ENCODE measurements around the gene TMTC1. TPM values are rescaled to one million over a fixed set of nuclear protein-coding genes. Genes with fewer than 3 reads are reported as not detected.

Gene TMTC1
- total and polyA plus RNA-seq, 9 of the 15 experiments (the other 6 are each of a cell fraction or from before 2014, with no cell fraction given) = under 0.01 to 0.18 (median 0.06) TPM; not detected in 2

DNA sequence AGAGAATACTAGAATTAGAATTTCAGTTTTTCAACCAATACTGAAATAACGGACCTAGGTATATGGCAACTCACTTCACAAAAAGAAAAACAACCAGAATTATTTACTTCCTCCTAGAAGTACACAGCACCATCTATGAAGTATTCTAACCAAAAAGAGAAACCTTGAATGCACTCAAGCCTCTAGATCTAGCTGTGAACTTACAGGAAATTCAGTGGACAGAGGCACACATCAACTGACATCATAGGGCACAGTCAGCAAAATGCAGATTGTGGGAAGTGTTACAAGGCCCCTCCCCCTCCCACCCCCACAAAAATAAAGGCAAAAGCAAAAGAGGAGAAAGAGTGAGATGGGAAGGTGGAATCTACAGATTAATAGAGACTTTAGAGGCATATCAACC, 102.4 kb downstream of the TMTC1 start:
- 0% methylated on average over 1 of the region's 1 CpG for WGBS (ENCODE audit: insufficient coverage, low coverage, missing lambda C conversion rate)
- in situ Hi-C loops (cut with MboI) = no loop called here
- Histone ChIP-seq H3K27ac (ENCODE audit: extremely low read depth, low read depth, low read length) (no peak overlapping the region), H3K4me3 (no peak overlapping the region), H3K4me2 (ENCODE audit: insufficient read depth, low read length) (no peak overlapping the region), H3K4me1 (replicated peaks in 1 of 2; ENCODE audit: control insufficient read depth in 2 of 2, insufficient read depth in 2 of 2, low read length in 2 of 2) (no peaks in the 10 kb centered on the region), H3K36me3 (ENCODE audit: control insufficient read depth, insufficient read depth, low read length) (no peaks in the 10 kb centered on the region), H3K9ac (ENCODE audit: insufficient read depth in 1 of 2, low read depth in 2 of 2, low read length in 2 of 2) (no peak overlapping the region), H2AFZ (ENCODE audit: low read depth, low read length) (no peak overlapping the region), H3K9me3 (replicated peaks; ENCODE audit: control insufficient read depth, insufficient read depth, low read depth, low read length) (no peaks in the 10 kb centered on the region), H3K79me2 (ENCODE audit: control insufficient read depth, insufficient read depth, low read length) (no peaks in the 10 kb centered on the region), H3K9me1 (ENCODE audit: control insufficient read depth, insufficient read depth, low read length) (no peaks in the 10 kb centered on the region), H3K27me3 (ENCODE audit: control insufficient read depth in 2 of 2, insufficient read depth in 2 of 2, low read length in 2 of 2) (no peaks in the 10 kb centered on the region), H4K20me1 (replicated peaks; ENCODE audit: control insufficient read depth, insufficient read depth, low read length) (no peaks in the 10 kb centered on the region)
- intact Hi-C loops (cut with micrococcal nuclease) = no loop called here
- ATAC-seq (no peak), FAIRE-seq (no peak), DNase-seq (ENCODE audit: extremely low read depth in 1 of 4, low spot score in 3 of 4) (peak in 1 of 4 experiments; percentile 2)
- CTCF ChIA-PET (ENCODE audit: low intra/inter-chr PET ratio) = no interaction called here
- BruUV-seq (replicated peaks) = no TSS peak
- POLR2A ChIA-PET = no interaction called here
- TF ChIP-seq C11orf30 (IDR thresholded peaks at IDR 0.05; ENCODE audit: low read depth) = peak; percentile 36; the same call in 1 of the 2 replicates
- TF ChIP-seq ZNF316 (IDR thresholded peaks at IDR 0.05) = peak; percentile 43; the same call in 1 of the 2 replicates
- TF ChIP-seq SRF (CRISPR knock-in tag; IDR thresholded peaks at IDR 0.05) = no peak

DNA sequence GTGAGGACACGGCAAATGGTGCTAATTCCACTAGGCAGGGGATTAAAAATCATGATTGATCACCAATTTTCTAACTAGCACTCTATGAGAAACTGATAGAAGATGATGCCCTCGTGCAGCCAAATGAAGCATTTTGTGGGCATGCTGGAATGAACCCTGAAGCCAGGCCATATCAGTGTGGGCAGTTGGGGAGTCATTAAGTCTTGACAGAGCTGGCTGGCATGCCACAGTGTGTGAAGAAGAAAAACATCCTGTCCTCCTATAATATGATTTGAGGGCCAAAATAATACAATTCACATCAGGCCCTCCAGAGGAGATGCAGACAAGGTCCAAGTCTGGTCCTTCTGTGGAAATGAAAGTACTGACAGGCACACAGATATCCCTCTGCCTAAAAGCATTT, 107.1 kb downstream of the TMTC1 start:
- Histone ChIP-seq H3K4me3 (no peak overlapping the region), H2AFZ (ENCODE audit: low read depth, low read length) (no peak overlapping the region), H4K20me1 (replicated peaks; ENCODE audit: control insufficient read depth, insufficient read depth, low read length) (no peaks in the 10 kb centered on the region), H3K36me3 (ENCODE audit: control insufficient read depth, insufficient read depth, low read length) (no peaks in the 10 kb centered on the region), H3K27ac (ENCODE audit: extremely low read depth, low read depth, low read length) (no peak overlapping the region), H3K4me2 (ENCODE audit: insufficient read depth, low read length) (no peak overlapping the region), H3K9me3 (replicated peaks; ENCODE audit: control insufficient read depth, insufficient read depth, low read depth, low read length) (no peaks in the 10 kb centered on the region), H3K27me3 (ENCODE audit: control insufficient read depth in 2 of 2, insufficient read depth in 2 of 2, low read length in 2 of 2) (no peaks in the 10 kb centered on the region), H3K4me1 (replicated peaks in 1 of 2; ENCODE audit: control insufficient read depth in 2 of 2, insufficient read depth in 2 of 2, low read length in 2 of 2) (no peaks in the 10 kb centered on the region), H3K9me1 (ENCODE audit: control insufficient read depth, insufficient read depth, low read length) (no peaks in the 10 kb centered on the region), H3K79me2 (ENCODE audit: control insufficient read depth, insufficient read depth, low read length) (no peaks in the 10 kb centered on the region), H3K9ac (ENCODE audit: insufficient read depth in 1 of 2, low read depth in 2 of 2, low read length in 2 of 2) (no peak overlapping the region)
- FAIRE-seq (no peak), ATAC-seq (no peak), DNase-seq (ENCODE audit: extremely low read depth in 1 of 4, low spot score in 3 of 4) (no peak)
- WGBS (ENCODE audit: insufficient coverage, low coverage, missing lambda C conversion rate) = 0% methylated on average over 2 of the region's 2 CpGs
- POLR2A ChIA-PET = no interaction called here
- intact Hi-C loops (cut with micrococcal nuclease) (no loop called here), in situ Hi-C loops (cut with MboI) (no loop called here)
- BruUV-seq (replicated peaks) = no TSS peak
- CTCF ChIA-PET (ENCODE audit: low intra/inter-chr PET ratio) = no interaction called here
- no peak for TF ChIP-seq HMG20B (CRISPR knock-in tag; IDR thresholded peaks at IDR 0.05)
- TF ChIP-seq FOXA3 (CRISPR knock-in tag; conservative IDR thresholded peaks at IDR 0.05 in 1 of 2, IDR thresholded peaks at IDR 0.05 in 1 of 2) = no peak
- no peak for TF ChIP-seq RBM39 (optimal IDR thresholded peaks at IDR 0.05; ENCODE audit: low read depth, low read length)
- TF ChIP-seq, protein P1, sequence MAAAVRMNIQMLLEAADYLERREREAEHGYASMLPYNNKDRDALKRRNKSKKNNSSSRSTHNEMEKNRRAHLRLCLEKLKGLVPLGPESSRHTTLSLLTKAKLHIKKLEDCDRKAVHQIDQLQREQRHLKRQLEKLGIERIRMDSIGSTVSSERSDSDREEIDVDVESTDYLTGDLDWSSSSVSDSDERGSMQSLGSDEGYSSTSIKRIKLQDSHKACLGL (CRISPR knock-in tag; IDR thresholded peaks at IDR 0.05; ENCODE audit: borderline replicate concordance, poor library complexity, severe bottlenecking) = no peak
- no peak for TF ChIP-seq SRSF1 (IDR thresholded peaks at IDR 0.05; ENCODE audit: low read depth, low read length)
- no peak for TF ChIP-seq HDAC3 (IDR thresholded peaks at IDR 0.05; ENCODE audit: borderline replicate concordance, partially characterized antibody)
- no peak for TF ChIP-seq ZNF830 (CRISPR knock-in tag; IDR thresholded peaks at IDR 0.05)
- TF ChIP-seq POLR2AphosphoS5 (IDR thresholded peaks at IDR 0.05; ENCODE audit: control insufficient read depth, insufficient read depth, low read depth, low read length) = no peak
- TF ChIP-seq, protein P2, sequence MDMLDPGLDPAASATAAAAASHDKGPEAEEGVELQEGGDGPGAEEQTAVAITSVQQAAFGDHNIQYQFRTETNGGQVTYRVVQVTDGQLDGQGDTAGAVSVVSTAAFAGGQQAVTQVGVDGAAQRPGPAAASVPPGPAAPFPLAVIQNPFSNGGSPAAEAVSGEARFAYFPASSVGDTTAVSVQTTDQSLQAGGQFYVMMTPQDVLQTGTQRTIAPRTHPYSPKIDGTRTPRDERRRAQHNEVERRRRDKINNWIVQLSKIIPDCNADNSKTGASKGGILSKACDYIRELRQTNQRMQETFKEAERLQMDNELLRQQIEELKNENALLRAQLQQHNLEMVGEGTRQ (CRISPR knock-in tag; IDR thresholded peaks at IDR 0.05) = no peak
- TF ChIP-seq, protein P3, sequence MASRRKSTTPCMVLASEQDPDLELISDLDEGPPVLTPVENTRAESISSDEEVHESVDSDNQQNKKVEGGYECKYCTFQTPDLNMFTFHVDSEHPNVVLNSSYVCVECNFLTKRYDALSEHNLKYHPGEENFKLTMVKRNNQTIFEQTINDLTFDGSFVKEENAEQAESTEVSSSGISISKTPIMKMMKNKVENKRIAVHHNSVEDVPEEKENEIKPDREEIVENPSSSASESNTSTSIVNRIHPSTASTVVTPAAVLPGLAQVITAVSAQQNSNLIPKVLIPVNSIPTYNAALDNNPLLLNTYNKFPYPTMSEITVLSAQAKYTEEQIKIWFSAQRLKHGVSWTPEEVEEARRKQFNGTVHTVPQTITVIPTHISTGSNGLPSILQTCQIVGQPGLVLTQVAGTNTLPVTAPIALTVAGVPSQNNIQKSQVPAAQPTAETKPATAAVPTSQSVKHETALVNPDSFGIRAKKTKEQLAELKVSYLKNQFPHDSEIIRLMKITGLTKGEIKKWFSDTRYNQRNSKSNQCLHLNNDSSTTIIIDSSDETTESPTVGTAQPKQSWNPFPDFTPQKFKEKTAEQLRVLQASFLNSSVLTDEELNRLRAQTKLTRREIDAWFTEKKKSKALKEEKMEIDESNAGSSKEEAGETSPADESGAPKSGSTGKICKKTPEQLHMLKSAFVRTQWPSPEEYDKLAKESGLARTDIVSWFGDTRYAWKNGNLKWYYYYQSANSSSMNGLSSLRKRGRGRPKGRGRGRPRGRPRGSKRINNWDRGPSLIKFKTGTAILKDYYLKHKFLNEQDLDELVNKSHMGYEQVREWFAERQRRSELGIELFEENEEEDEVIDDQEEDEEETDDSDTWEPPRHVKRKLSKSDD (conservative IDR thresholded peaks at IDR 0.05; ENCODE audit: low read length) = no peak

Measured in K562 (cell line).